A673 (cell line): ENCODE data around the gene SKP2. TPM values are rescaled to one million over a fixed set of nuclear protein-coding genes. Genes with fewer than 3 reads are reported as not detected.

Experiments
- BruUV-seq: library from RNA; stranded (reverse); fragments of 400-500 nt; replicated peaks from 2 replicates; lab custom pipeline; 2021; lab: Mats Ljungman, UMichigan
- CTCF ChIA-PET: fragments of 300-600 bp; sonication (Branson Sonifier 250); formaldehyde crosslinking; loops from one replicate; lab custom pipeline; 2022; ENCODE audit warnings: antibody characterized with exemption; lab: Charles Lee
- POLR2A ChIA-PET: fragments of 300-600 bp; sonication (Branson Sonifier 250); formaldehyde crosslinking; loops from one replicate; lab custom pipeline; 2022; ENCODE audit warnings: antibody characterized with exemption; ENCODE audit not compliant: low non-redundant PET; lab: Charles Lee
- DNase-seq: peaks from one replicate; pipeline ENCODE4 v3.0.0-alpha.2; 2015; ENCODE audit warnings: low spot score
- H3K27ac ChIP-seq: fragments of 200-600 bp; sonication (generic); 2 replicates; pipeline ENCODE4 v1.5.1; 2016; ENCODE audit warnings: mixed run types, low read depth, mild to moderate bottlenecking, mixed read lengths, antibody characterized with exemption, low read length; ENCODE audit not compliant: poor library complexity, severe bottlenecking
- H3K27me3 ChIP-seq: fragments of 200-600 bp; sonication (generic); replicated peaks from 2 replicates; pipeline ENCODE4 v1.6.1; 2017; ENCODE audit warnings: mixed run types, low read depth, mild to moderate bottlenecking, mixed read lengths, antibody characterized with exemption, low read length; ENCODE audit not compliant: insufficient read depth, poor library complexity
- H3K36me3 ChIP-seq: fragments of 200-600 bp; sonication (generic); 2 replicates; pipeline ENCODE4 v1.6.1; 2016; ENCODE audit warnings: mixed run types, mild to moderate bottlenecking, mixed read lengths, antibody characterized with exemption, low read length; ENCODE audit not compliant: insufficient read depth, poor library complexity, severe bottlenecking
- H3K4me1 ChIP-seq: fragments of 200-600 bp; sonication (generic); 2 replicates; pipeline ENCODE4 v1.6.1; 2017; ENCODE audit warnings: mixed run types, mild to moderate bottlenecking, mixed read lengths, antibody characterized with exemption, low read length; ENCODE audit not compliant: insufficient read depth, poor library complexity, severe bottlenecking
- H3K4me3 ChIP-seq: fragments of 200-600 bp; sonication (generic); 2 replicates; pipeline ENCODE4 v1.5.1; 2016; ENCODE audit warnings: low read depth, mixed run types, mild to moderate bottlenecking, mixed read lengths, low read length; ENCODE audit not compliant: poor library complexity, severe bottlenecking
- H3K9me3 ChIP-seq: fragments of 200-600 bp; sonication (generic); 2 replicates; pipeline ENCODE4 v1.6.1; 2016; ENCODE audit warnings: mixed run types, low read depth, mild to moderate bottlenecking, mixed read lengths, antibody characterized with exemption, low read length; ENCODE audit not compliant: poor library complexity, severe bottlenecking
- CTCF ChIP-seq: fragments of 300-800, 200-600 bp; sonication (generic); conservative IDR thresholded peaks from 2 replicates; pipeline ENCODE4 v1.5.1; 2017; ENCODE audit warnings: low read depth, mild to moderate bottlenecking, antibody characterized with exemption, low read length, moderate library complexity, mixed read lengths
- EZH2 ChIP-seq: fragments of 200-600 bp; sonication (generic); IDR thresholded peaks from 2 replicates; pipeline ENCODE4 v1.6.1; 2017; ENCODE audit warnings: borderline replicate concordance, low read depth, mild to moderate bottlenecking, mixed read lengths, antibody characterized with exemption, low read length; ENCODE audit not compliant: poor library complexity, severe bottlenecking
- intact Hi-C: fragments of 100-400 bp; cut with micrococcal nuclease; formaldehyde crosslinking; loops from one replicate; pipeline ENCODE4 v1.10.0; 2022; ENCODE audit not compliant: unreplicated experiment
- total RNA-seq: library from RNA; stranded (reverse); gene quantifications from 2 replicates; pipeline ENCODE4 v1.2.3, GENCODE V29; 2021

SKP2 gene
- total RNA-seq, 1 experiment from 2014 or later = 133 TPM

- CTCF ChIA-PET = interaction anchor here (0.7 to 1.0 kb wide), 2 partner anchors 79 to 532 kb away, joined by 3 to 7 read pairs; no protein-coding TSS in a partner anchor
- intact Hi-C loops = loop anchor here (5.0 to 10.0 kb wide), 2 partner anchors 81 to 717 kb away; partner anchors contain the start of gene NIPBL
- no TSS peak for BruUV-seq
- POLR2A ChIA-PET = interaction anchor here (0.6 kb wide), 1 partner anchor 90 kb away, joined by 13 read pairs; no protein-coding TSS in a partner anchor
- Histone ChIP-seq H3K9me3 (no peaks in the 10 kb centered on the region), H3K36me3 (peaks cover 89% of the 10 kb centered on the region), H3K27ac (peak overlapping the region; percentile 89), H3K4me3 (peak overlapping the region; percentile 17), H3K4me1 (peaks cover 75% of the 10 kb centered on the region), H3K27me3 (no peaks in the 10 kb centered on the region)
- DNase-seq = peak; percentile 87
- TF ChIP-seq EZH2 (no peak), CTCF (no peak)
Observed at GRCh38 chr5:36158144-36158543, 6.2 kb downstream of the SKP2 start.

- no peaks in the 10 kb centered on the region for H3K27me3 ChIP-seq
- peak overlapping the region; percentile 48 for H3K27ac ChIP-seq
- BruUV-seq = no TSS peak
- TF ChIP-seq CTCF (no peak), EZH2 (no peak)
- peaks cover 57% of the 10 kb centered on the region for H3K4me1 ChIP-seq
- POLR2A ChIA-PET = no interaction called here
- H3K9me3 ChIP-seq = no peaks in the 10 kb centered on the region
- intact Hi-C loops = no loop called here
- no peak overlapping the region for H3K4me3 ChIP-seq
- H3K36me3 ChIP-seq = peaks cover 92% of the 10 kb centered on the region
- CTCF ChIA-PET = no interaction called here
- DNase-seq = no peak
Observed at GRCh38 chr5:36160617-36161016, 8.7 kb downstream of the SKP2 start.

DNA sequence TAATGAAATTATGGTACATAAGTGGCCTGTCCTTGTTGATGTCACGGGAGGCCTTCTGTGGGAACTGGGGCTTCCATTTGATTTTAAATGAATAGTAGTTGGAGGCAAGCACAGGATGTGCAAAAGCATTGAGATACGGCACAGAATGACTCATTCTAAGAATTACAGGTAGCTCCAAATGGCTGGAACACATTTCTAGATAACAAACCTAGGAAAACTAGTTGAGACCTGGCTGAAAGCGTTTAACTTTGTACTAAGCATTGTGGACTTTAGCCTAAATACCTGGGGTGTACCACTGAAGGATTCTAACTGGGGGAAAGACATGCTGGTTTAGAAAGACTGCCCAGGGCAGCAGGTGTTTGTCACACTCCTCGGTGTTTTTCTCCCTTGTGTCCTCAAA is 9.4 kb downstream of the SKP2 start:
- intact Hi-C loops = no loop called here
- no peak for TF ChIP-seq CTCF
- TF ChIP-seq EZH2 = no peak
- ChIA-PET POLR2A (no interaction called here), CTCF (interaction anchor here (0.6 kb wide), 1 partner anchor 82 kb away, joined by 11 read pairs; no protein-coding TSS in a partner anchor)
- no peak overlapping the region for H3K4me3 ChIP-seq
- no peaks in the 10 kb centered on the region for H3K27me3 ChIP-seq
- peaks cover 50% of the 10 kb centered on the region for H3K4me1 ChIP-seq
- BruUV-seq = no TSS peak
- H3K36me3 ChIP-seq = peaks cover 92% of the 10 kb centered on the region
- no peak overlapping the region for H3K27ac ChIP-seq
- H3K9me3 ChIP-seq = no peaks in the 10 kb centered on the region
- no peak for DNase-seq
